GM12801 (cell line): ENCODE data around the gene KIF3A.

Experiments
- CTCF ChIP-seq: IDR thresholded peaks from one replicate; pipeline ENCODE4 v1.5.1; 2011; ENCODE audit warnings: control low read depth; ENCODE audit not compliant: insufficient read length; ENCODE audit errors: extremely low read depth

The KIF3A gene

GRCh38 chr5:132684491-132684890, 52.9 kb downstream of the KIF3A start:
- TF ChIP-seq CTCF, result no peak

- TF ChIP-seq CTCF, result no peak
These were observed 55.4 kb downstream of the KIF3A start for GRCh38 chr5:132681983-132682382.

DNA sequence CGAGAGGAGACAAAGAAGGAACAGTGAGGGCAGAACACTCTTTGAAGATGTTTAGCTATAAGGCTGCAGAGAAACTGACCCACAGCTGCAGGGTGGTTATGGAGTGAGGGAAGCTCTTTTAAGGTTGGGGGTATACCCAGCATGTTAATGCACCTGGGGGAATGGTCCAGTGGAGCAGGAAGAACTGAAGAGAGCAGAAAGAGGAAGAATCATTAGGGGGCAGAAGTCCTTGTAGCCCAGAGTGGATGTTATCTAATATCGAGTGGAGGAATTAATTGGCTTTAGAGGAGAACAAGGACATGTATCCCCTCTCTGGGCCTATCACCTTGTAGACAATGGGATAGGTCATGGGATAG, 55.9 kb downstream of the KIF3A start:
- TF ChIP-seq CTCF, result no peak

- TF ChIP-seq CTCF, result no peak
These were observed 56.4 kb downstream of the KIF3A start for GRCh38 chr5:132680780-132681475.

GRCh38 chr5:132679717-132680380, 57.5 kb downstream of the KIF3A start:
- TF ChIP-seq CTCF, result no peak

DNA sequence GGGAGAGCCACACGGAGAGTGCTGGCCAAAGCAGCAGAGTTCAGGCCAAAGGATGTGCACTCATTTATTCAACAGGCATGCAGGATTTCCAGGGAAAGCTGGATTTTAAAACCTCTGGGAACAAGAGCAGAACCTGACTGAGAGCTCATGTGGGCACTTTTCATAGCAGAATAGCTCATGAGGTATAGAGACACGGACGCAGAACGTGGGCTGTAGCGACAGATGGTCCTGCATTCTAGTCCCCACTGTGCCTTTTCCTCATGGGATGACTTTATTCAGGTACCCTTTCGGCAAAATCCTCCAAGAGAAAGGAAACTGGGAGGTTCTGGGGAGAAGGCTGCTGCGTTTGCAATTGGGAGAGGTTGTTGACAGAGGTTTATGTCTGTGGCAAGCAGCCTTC, 58.2 kb downstream of the KIF3A start:
- no peak for TF ChIP-seq CTCF

DNA sequence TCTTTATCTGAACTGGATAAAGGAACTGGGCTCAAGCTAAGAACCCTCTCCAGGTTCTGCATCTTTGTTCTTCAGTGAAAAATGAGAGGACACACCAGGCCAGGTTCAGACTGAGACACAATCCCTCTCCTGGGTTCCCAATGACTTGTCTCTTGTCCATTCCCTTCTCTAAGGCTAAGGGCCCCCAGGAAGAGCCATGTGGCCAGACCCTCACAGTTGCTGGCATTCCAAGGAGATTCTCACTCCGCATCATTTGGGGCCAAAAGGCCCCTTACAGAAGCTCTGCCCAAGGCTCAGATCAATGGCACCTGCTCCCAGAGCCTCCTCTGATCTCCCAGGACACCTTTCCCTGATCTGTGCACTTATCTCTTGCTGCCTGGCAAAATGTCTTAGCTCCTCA, 58.6 kb downstream of the KIF3A start:
- no peak for TF ChIP-seq CTCF
